Measurements from ENCODE around the gene RPL22. TPM values are rescaled to one million over a fixed set of nuclear protein-coding genes. Genes with fewer than 3 reads are reported as not detected.

Gene RPL22
- total and polyA plus RNA-seq, 2 of the 8 experiments (the other 6 are each of a cell fraction or from before 2014, with no cell fraction given) = 133 to 521 TPM

DNA sequence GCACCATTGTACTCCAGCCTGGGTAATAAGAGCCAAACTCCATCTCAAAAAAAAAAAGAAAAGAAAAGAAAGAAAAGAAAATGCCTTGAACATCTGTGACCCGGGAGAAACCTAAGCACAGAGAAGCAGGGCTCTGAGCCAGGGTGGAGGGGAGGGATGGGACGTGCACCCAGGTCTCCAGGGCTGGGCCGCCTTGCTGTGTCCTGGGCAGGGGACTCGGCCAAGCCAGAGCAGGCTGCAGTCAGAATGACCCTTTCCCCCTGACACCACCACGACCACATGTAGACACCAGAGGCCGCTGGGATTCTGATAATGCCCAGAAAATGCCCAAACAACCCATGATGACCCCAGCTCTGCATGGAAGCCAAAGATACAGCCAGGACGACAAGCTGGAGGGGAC lies 37.1 kb downstream of the RPL22 start:
- Histone ChIP-seq H3K36me3 (ENCODE audit: control insufficient read depth in 2 of 4, insufficient read depth in 4 of 4, low read length in 3 of 4) (no peaks in the 10 kb centered on the region), H4K8ac (ENCODE audit: extremely low read depth, insufficient read depth, low read length) (no peak overlapping the region), H3K4me1 (replicated peaks in 1 of 4; ENCODE audit: control insufficient read depth in 3 of 4, insufficient read depth in 4 of 4, low read length in 3 of 4) (peaks cover 0 to 12% (median 2%) of the 10 kb centered on the region in 4 experiments; a peak in 4 of 7 replicates), H2BK120ac (replicated peaks; ENCODE audit: low read depth, low read length) (no peak overlapping the region), H3K56ac (replicated peaks; ENCODE audit: insufficient read length, low read depth, low read length) (no peak overlapping the region), H3K4ac (replicated peaks; ENCODE audit: insufficient read length, low read depth, low read length) (no peak overlapping the region), H2BK20ac (ENCODE audit: low read length) (no peak overlapping the region), H3K27ac (ENCODE audit: low read depth, low read length) (no peak overlapping the region), H4K91ac (replicated peaks; ENCODE audit: insufficient read length, low read length) (no peak overlapping the region), H2BK15ac (ENCODE audit: low read length) (no peak overlapping the region), H3K4me3 (ENCODE audit: extremely low read depth in 1 of 4, insufficient read depth in 2 of 4, low read depth in 3 of 4, low read length in 4 of 4) (no peak overlapping the region), H3K9ac (replicated peaks in 1 of 4; ENCODE audit: extremely low read depth in 1 of 4, low read depth in 3 of 4, low read length in 3 of 4) (no peak overlapping the region), H3K79me2 (ENCODE audit: control insufficient read depth in 1 of 2, insufficient read depth in 2 of 2, low read length in 2 of 2) (no peaks in the 10 kb centered on the region), H3K18ac (ENCODE audit: extremely low read depth, low read length) (no peak overlapping the region), H3K79me1 (ENCODE audit: low read depth, low read length) (no peaks in the 10 kb centered on the region), H4K20me1 (replicated peaks in 1 of 2; ENCODE audit: control insufficient read depth in 1 of 2, insufficient read depth in 2 of 2, low read length in 2 of 2) (peaks cover 3 to 7% of the 10 kb centered on the region in 2 experiments), H2BK12ac (ENCODE audit: low read depth, low read length) (no peak overlapping the region), H2BK5ac (ENCODE audit: low read depth, low read length) (no peak overlapping the region), H3K4me2 (ENCODE audit: insufficient read depth in 1 of 2, low read depth in 2 of 2, low read length in 2 of 2) (no peak overlapping the region), H4K5ac (ENCODE audit: insufficient read length, low read depth, low read length) (no peak overlapping the region), H3K23me2 (ENCODE audit: low read depth, low read length) (no peaks in the 10 kb centered on the region), H3K9me3 (ENCODE audit: insufficient read depth in 2 of 2, low read depth in 1 of 2, low read length in 1 of 2) (no peaks in the 10 kb centered on the region), H3K27me3 (replicated peaks in 1 of 4; ENCODE audit: control insufficient read depth in 3 of 4, extremely low read depth in 1 of 4, insufficient read depth in 3 of 4, low read length in 3 of 4) (no peaks in the 10 kb centered on the region; a peak in 1 of 7 replicates), H2AFZ (ENCODE audit: low read length) (no peak overlapping the region), H3K14ac (ENCODE audit: insufficient read length) (no peak overlapping the region), H3K23ac (ENCODE audit: insufficient read length) (no peak overlapping the region), H2AK5ac (ENCODE audit: low read depth, low read length) (no peak overlapping the region)
- no peak for TF ChIP-seq CHD2 (IDR thresholded peaks at IDR 0.05; ENCODE audit: low read length)
- no peak for TF ChIP-seq TEAD4 (IDR thresholded peaks at IDR 0.05; ENCODE audit: low read depth, low read length)
- TF ChIP-seq CTBP2 (IDR thresholded peaks at IDR 0.05; ENCODE audit: borderline replicate concordance, insufficient read depth, insufficient read length, low read length) = no peak
- TF ChIP-seq, protein P1, sequence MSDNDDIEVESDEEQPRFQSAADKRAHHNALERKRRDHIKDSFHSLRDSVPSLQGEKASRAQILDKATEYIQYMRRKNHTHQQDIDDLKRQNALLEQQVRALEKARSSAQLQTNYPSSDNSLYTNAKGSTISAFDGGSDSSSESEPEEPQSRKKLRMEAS (IDR thresholded peaks at IDR 0.05) = no peak
- no peak for TF ChIP-seq EZH2 (IDR thresholded peaks at IDR 0.05; ENCODE audit: low read depth, low read length, severe bottlenecking)
- no peak for TF ChIP-seq JUN (IDR thresholded peaks at IDR 0.05; ENCODE audit: low read depth, low read length)
- no peak for TF ChIP-seq TBP (IDR thresholded peaks at IDR 0.05; ENCODE audit: low read depth, low read length)
- TF ChIP-seq, protein P2, sequence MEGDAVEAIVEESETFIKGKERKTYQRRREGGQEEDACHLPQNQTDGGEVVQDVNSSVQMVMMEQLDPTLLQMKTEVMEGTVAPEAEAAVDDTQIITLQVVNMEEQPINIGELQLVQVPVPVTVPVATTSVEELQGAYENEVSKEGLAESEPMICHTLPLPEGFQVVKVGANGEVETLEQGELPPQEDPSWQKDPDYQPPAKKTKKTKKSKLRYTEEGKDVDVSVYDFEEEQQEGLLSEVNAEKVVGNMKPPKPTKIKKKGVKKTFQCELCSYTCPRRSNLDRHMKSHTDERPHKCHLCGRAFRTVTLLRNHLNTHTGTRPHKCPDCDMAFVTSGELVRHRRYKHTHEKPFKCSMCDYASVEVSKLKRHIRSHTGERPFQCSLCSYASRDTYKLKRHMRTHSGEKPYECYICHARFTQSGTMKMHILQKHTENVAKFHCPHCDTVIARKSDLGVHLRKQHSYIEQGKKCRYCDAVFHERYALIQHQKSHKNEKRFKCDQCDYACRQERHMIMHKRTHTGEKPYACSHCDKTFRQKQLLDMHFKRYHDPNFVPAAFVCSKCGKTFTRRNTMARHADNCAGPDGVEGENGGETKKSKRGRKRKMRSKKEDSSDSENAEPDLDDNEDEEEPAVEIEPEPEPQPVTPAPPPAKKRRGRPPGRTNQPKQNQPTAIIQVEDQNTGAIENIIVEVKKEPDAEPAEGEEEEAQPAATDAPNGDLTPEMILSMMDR (IDR thresholded peaks at IDR 0.05; ENCODE audit: control extremely low read depth in 1 of 3, insufficient read depth in 1 of 3, low read depth in 1 of 3, low read length in 3 of 3) = no peak
- TF ChIP-seq, protein P3, sequence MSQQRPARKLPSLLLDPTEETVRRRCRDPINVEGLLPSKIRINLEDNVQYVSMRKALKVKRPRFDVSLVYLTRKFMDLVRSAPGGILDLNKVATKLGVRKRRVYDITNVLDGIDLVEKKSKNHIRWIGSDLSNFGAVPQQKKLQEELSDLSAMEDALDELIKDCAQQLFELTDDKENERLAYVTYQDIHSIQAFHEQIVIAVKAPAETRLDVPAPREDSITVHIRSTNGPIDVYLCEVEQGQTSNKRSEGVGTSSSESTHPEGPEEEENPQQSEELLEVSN (IDR thresholded peaks at IDR 0.05) = no peak
- ChIA-PET CTCF (ENCODE audit: partially characterized antibody) (interaction anchor here (1.1 to 4.7 kb wide), 8 partner anchors 8 to 110 kb away, joined by 3 to 40 read pairs (median 4); no protein-coding TSS in a partner anchor), POLR2A (ENCODE audit: partially characterized antibody) (interaction anchor here (1.1 kb wide), 1 partner anchor 22 kb away, joined by 4 read pairs; no protein-coding TSS in a partner anchor)
- no peak for FAIRE-seq
- no peak for DNase-seq (ENCODE audit: low read depth in 1 of 2, low spot score in 2 of 2)
- 87% methylated on average over 6 of the region's 7 CpGs; no CpG with 5 or more reads in 1 of the 2 experiments for WGBS, 2 experiments (ENCODE audit: extremely low coverage in 1 of 2, insufficient coverage in 1 of 2, insufficient read length in 1 of 2, insufficient replicate concordance in 2 of 2, low coverage in 1 of 2, low lambda C conversion rate in 2 of 2, missing lambda C conversion rate in 1 of 2)
